Activated CD4-positive, alpha-beta T cell treated with anti-CD3 and anti-CD28 coated beads, Interleukin-2, amount 10 ng/mL, durations not matched to agents 24 days and 14 days (primary cell): ENCODE results near the gene DCBLD2. TPM values are rescaled to one million over a fixed set of nuclear protein-coding genes. Genes with fewer than 3 reads are reported as not detected.
"Not testable (repeated sequence)": the region's sequence is repeated elsewhere in the genome, so short reads cannot be mapped to it uniquely, and the experiment has no call there.

Experiments used
- DNase-seq: peaks from one replicate; pipeline ENCODE4 v3.0.0; 2022
- H3K27ac Mint-ChIP-seq: one replicate; pipeline ENCODE4 v1.8.0; 2022; ENCODE audit warnings: mild to moderate bottlenecking, mixed read lengths
- H3K27me3 Mint-ChIP-seq: one replicate; pipeline ENCODE4 v1.8.0; 2022; ENCODE audit warnings: mixed read lengths
- H3K36me3 Mint-ChIP-seq: one replicate; pipeline ENCODE4 v1.8.0; 2022; ENCODE audit warnings: low read depth, mild to moderate bottlenecking, mixed read lengths
- H3K4me1 Mint-ChIP-seq: one replicate; pipeline ENCODE4 v1.8.0; 2021; ENCODE audit warnings: mixed read lengths
- H3K4me3 Mint-ChIP-seq: one replicate; pipeline ENCODE4 v1.8.0; 2022; ENCODE audit warnings: mild to moderate bottlenecking, moderate library complexity, mixed read lengths
- H3K9me3 Mint-ChIP-seq: one replicate; pipeline ENCODE4 v1.8.0; 2021; ENCODE audit warnings: mixed read lengths
- intact Hi-C: fragments of 100-400 bp; cut with micrococcal nuclease; formaldehyde crosslinking; loops from one replicate; pipeline ENCODE4 v1.15.1; 2023
- total RNA-seq: library from RNA; stranded (reverse); gene quantifications from 2 replicates; pipeline ENCODE4 v1.2.3, GENCODE V29; 2022

Gene DCBLD2
- total RNA-seq, 1 donor from 2014 or later, result 2.7 TPM

DNA sequence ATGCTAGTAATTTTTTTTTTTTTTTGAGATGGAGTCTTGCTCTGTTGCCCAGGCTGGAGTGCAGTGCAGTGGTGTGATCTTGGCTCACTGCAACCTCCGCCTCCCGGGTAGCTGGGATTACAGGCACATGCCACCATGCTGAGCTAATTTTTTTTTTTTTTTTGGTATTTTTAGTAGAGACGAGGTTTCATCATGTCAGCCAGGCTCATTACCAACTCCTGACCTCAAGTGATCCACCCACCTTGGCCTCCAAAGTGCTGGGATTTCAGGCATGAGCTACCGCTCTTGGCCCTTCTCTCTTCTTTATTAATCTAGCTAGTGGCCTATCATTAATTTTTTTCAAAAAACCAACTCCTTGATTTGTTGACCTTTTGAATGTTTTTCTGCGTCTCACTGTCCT is 70.4 kb downstream of the DCBLD2 start:
- intact Hi-C loops, DNase-seq, H3K4me1 Mint-ChIP-seq, H3K27me3 Mint-ChIP-seq, H3K36me3 Mint-ChIP-seq, H3K9me3 Mint-ChIP-seq, H3K4me3 Mint-ChIP-seq, H3K27ac Mint-ChIP-seq: not testable (repeated sequence)

DNA sequence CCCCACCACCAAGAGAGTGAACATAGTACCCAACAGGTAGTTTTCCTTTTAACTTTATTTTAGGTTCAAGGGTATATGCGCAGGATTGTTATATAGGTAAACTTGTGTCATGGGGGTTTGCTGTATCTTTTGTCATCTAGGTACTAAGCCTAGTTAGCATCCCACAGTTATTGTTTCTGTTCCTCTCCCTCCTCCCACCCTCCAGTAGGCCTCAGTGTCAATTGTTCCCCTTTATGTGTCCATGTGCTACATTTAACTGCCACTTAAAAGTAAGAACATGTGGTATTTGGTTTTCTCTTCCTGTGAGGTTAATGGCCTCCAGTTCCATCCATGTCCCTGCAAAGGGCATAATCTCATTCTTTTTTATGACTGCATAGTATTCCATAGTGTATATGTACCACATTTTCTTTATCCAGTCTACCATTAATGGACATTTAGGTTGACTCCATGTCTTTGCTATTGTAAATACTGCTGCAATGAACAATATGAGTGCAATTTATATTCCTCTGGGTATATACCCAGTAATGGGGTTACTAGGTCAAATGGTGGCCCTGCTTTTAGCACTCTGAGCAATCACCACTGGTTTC is 72.2 kb downstream of the DCBLD2 start:
- H3K36me3 Mint-ChIP-seq, result no peaks in the 10 kb centered on the region
- no peak overlapping the region for H3K27ac Mint-ChIP-seq
- intact Hi-C loops, result no loop called here

DNA sequence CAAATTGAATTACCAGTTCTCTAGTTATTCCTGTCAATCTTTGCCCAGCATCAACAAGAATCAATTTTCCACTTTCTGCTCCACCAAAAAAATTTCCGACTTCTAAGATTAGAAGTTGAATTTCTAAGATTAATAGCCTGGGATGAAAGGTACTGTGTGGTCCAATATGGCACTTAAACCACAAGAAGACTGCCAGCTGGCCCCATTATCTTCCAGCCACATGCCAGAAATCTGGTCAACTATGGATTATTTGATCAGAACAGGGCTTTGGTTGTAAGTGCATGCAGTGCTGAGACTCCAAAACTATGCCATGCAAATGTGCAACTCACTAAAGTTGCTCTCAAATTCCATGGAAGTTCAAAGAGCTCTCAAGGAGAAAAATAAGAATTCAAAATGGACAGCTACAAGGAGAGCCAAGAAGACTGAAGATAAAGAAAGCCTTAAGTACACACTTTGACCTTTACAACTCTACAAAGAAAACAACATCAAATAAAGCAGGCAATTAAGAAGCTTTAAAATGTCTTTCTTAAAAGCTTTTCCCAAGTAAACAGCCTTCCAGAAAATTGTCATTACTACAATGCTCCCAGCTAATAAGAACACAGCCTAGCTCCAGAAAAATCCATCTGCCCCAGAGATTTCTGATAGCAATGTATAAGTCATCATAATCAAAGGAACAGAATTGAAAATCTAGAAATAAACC is 74.1 kb downstream of the DCBLD2 start:
- no peak overlapping the region for H3K27ac Mint-ChIP-seq
- intact Hi-C loops, result no loop called here
- no peaks in the 10 kb centered on the region for H3K36me3 Mint-ChIP-seq
- DNase-seq, result no peak
- peaks cover 6% of the 10 kb centered on the region for H3K27me3 Mint-ChIP-seq
- H3K4me3 Mint-ChIP-seq, result no peak overlapping the region
- H3K4me1 Mint-ChIP-seq, result no peaks in the 10 kb centered on the region
- no peaks in the 10 kb centered on the region for H3K9me3 Mint-ChIP-seq

More for the DNA sequence above, 72.2 kb downstream of the DCBLD2 start:
- no peak overlapping the region for H3K4me3 Mint-ChIP-seq
- H3K9me3 Mint-ChIP-seq, result no peaks in the 10 kb centered on the region
- DNase-seq, result no peak
- H3K4me1 Mint-ChIP-seq, result no peaks in the 10 kb centered on the region
- H3K27me3 Mint-ChIP-seq, result peaks cover 6% of the 10 kb centered on the region

DNA sequence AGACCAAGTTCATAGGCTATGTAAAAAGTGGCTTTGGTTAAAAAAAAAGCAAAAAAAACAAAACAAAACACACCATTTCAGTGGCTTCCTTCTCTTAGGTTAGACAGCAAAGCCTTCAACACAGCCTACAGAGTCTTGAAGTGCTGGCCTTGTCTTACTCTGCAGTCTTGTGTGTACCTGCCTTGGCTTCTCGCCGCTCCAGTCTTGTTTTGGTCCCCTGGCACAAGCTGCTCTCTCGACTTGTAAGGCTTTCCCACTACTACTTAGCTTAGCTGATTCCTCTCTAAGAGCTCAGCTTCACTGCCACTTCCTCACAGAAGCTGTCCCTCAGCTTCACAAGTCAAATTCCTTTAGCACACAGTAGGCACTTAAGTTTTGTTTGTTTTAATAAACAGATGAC is 75.4 kb downstream of the DCBLD2 start:
- DNase-seq, result no peak
- peaks cover 6% of the 10 kb centered on the region for H3K27me3 Mint-ChIP-seq
- H3K9me3 Mint-ChIP-seq, result no peaks in the 10 kb centered on the region
- no peaks in the 10 kb centered on the region for H3K36me3 Mint-ChIP-seq
- no peak overlapping the region for H3K27ac Mint-ChIP-seq
- intact Hi-C loops, result no loop called here
- no peaks in the 10 kb centered on the region for H3K4me1 Mint-ChIP-seq
- H3K4me3 Mint-ChIP-seq, result no peak overlapping the region

- Mint-ChIP-seq H3K27ac (no peak overlapping the region), H3K27me3 (peaks cover 6% of the 10 kb centered on the region), H3K9me3 (no peaks in the 10 kb centered on the region), H3K36me3 (no peaks in the 10 kb centered on the region), H3K4me1 (no peaks in the 10 kb centered on the region), H3K4me3 (no peak overlapping the region)
- DNase-seq, result no peak
- intact Hi-C loops, result no loop called here
Measured at GRCh38 chr3:98824256-98824655, 77.2 kb downstream of the DCBLD2 start.

GRCh38 chr3:98823791-98824190 is 77.7 kb downstream of the DCBLD2 start:
- no peak overlapping the region for H3K27ac Mint-ChIP-seq
- no peaks in the 10 kb centered on the region for H3K4me1 Mint-ChIP-seq
- peaks cover 6% of the 10 kb centered on the region for H3K27me3 Mint-ChIP-seq

GRCh38 chr3:98821063-98821462 is 80.4 kb downstream of the DCBLD2 start:
- Mint-ChIP-seq H3K36me3 (no peaks in the 10 kb centered on the region), H3K9me3 (no peaks in the 10 kb centered on the region), H3K27me3 (peaks cover under 1% of the 10 kb centered on the region), H3K4me1 (no peaks in the 10 kb centered on the region), H3K27ac (no peak overlapping the region), H3K4me3 (no peak overlapping the region)
- intact Hi-C loops, result no loop called here
- DNase-seq, result no peak

More at GRCh38 chr3:98823791-98824190, 77.7 kb downstream of the DCBLD2 start:
- intact Hi-C loops, result no loop called here
- DNase-seq, result no peak
- no peaks in the 10 kb centered on the region for H3K36me3 Mint-ChIP-seq
- no peak overlapping the region for H3K4me3 Mint-ChIP-seq
- H3K9me3 Mint-ChIP-seq, result no peaks in the 10 kb centered on the region

DNA sequence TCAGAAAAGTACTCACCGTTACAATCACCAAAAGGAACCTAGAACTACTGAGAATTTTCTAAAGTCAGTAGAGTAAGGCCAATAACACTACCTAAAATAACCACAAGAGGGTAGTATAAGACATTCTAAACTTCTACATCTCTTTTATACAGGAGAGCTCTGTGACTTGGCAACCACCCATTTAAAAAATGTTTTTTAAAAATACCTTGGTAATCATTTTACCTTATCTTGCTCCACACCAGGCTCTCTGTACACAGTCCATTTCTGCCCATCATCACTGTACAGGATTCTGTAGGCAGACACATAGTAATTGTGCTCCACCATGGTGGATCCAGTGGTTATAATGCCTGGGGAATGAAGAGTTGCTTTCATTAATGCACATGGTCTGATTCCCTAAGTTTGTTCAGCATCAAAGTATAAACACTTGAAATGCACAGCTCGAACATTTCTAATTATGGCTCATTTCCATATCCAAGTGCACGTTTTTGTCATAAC is 83.9 kb downstream of the DCBLD2 start:
- Mint-ChIP-seq H3K27me3 (no peaks in the 10 kb centered on the region), H3K36me3 (no peaks in the 10 kb centered on the region), H3K4me1 (no peaks in the 10 kb centered on the region), H3K4me3 (no peak overlapping the region), H3K27ac (no peak overlapping the region), H3K9me3 (no peaks in the 10 kb centered on the region)
- intact Hi-C loops, result loop anchor here (1.0 to 5.0 kb wide), 4 partner anchors 85 to 870 kb away; partner anchors contain the start of gene DCBLD2
- no peak for DNase-seq

GRCh38 chr3:98814817-98815420 is 86.6 kb downstream of the DCBLD2 start:
- intact Hi-C loops, result loop anchor here (5.0 kb wide), 4 partner anchors 83 to 872 kb away; partner anchors contain the start of gene DCBLD2
- H3K36me3 Mint-ChIP-seq, result no peaks in the 10 kb centered on the region
- H3K27me3 Mint-ChIP-seq, result no peaks in the 10 kb centered on the region
- no peaks in the 10 kb centered on the region for H3K4me1 Mint-ChIP-seq
- no peak overlapping the region for H3K27ac Mint-ChIP-seq
- no peaks in the 10 kb centered on the region for H3K9me3 Mint-ChIP-seq
- H3K4me3 Mint-ChIP-seq, result no peak overlapping the region
- DNase-seq, result no peak

DNA sequence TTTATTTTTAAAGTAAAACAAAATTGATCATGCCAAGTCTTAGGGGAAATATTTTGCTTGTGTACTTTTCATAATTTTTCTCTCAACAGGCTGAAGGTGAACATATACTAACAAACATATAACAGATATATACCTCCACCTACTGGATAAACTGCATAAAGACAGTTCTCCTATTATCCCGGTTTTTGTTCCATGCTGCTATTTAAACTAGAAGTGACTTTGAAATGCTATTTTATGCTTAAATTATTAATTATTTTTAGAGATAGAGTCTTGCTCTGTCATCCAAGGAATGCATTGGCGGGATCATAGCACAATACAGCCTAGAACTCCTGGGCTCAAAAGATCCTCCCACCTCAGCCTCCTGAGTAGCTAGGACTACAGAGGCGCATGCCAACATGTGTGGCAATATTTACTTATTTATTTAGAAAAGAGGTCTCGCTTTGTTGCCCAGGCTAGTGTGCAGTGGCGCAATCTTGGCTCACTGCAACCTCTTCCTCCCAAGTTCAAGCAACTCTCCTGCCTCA is 88.6 kb downstream of the DCBLD2 start:
- no peak overlapping the region for H3K27ac Mint-ChIP-seq
- H3K4me1 Mint-ChIP-seq, result peaks cover 2% of the 10 kb centered on the region
- DNase-seq, result no peak
- H3K36me3 Mint-ChIP-seq, result no peaks in the 10 kb centered on the region
- H3K4me3 Mint-ChIP-seq, result no peak overlapping the region
- no peaks in the 10 kb centered on the region for H3K27me3 Mint-ChIP-seq
- H3K9me3 Mint-ChIP-seq, result no peaks in the 10 kb centered on the region
- intact Hi-C loops, result loop anchor here (1.0 to 5.0 kb wide), 3 partner anchors 81 to 774 kb away; no protein-coding TSS in a partner anchor

- Mint-ChIP-seq H3K27ac (no peak overlapping the region), H3K36me3 (no peaks in the 10 kb centered on the region), H3K27me3 (no peaks in the 10 kb centered on the region), H3K9me3 (no peaks in the 10 kb centered on the region), H3K4me3 (no peak overlapping the region), H3K4me1 (peaks cover 4% of the 10 kb centered on the region)
- DNase-seq, result no peak
- intact Hi-C loops, result loop anchor here (5.0 kb wide), 1 partner anchor 79 kb away; no protein-coding TSS in a partner anchor
Measured at GRCh38 chr3:98811048-98811447, 90.4 kb downstream of the DCBLD2 start.

GRCh38 chr3:98809557-98809956 is 91.9 kb downstream of the DCBLD2 start:
- H3K36me3 Mint-ChIP-seq, result no peaks in the 10 kb centered on the region
- intact Hi-C loops, result no loop called here
- H3K9me3 Mint-ChIP-seq, result no peaks in the 10 kb centered on the region
- DNase-seq, result no peak
- H3K27me3 Mint-ChIP-seq, result no peaks in the 10 kb centered on the region
- no peak overlapping the region for H3K4me3 Mint-ChIP-seq
- H3K4me1 Mint-ChIP-seq, result peaks cover 4% of the 10 kb centered on the region
- no peak overlapping the region for H3K27ac Mint-ChIP-seq

- no peak overlapping the region for H3K27ac Mint-ChIP-seq
- DNase-seq, result no peak
- intact Hi-C loops, result no loop called here
- H3K4me1 Mint-ChIP-seq, result peaks cover 4% of the 10 kb centered on the region
- H3K4me3 Mint-ChIP-seq, result no peak overlapping the region
- no peaks in the 10 kb centered on the region for H3K9me3 Mint-ChIP-seq
- no peaks in the 10 kb centered on the region for H3K27me3 Mint-ChIP-seq
- H3K36me3 Mint-ChIP-seq, result no peaks in the 10 kb centered on the region
Measured at GRCh38 chr3:98808071-98808470, 93.4 kb downstream of the DCBLD2 start.

DNA sequence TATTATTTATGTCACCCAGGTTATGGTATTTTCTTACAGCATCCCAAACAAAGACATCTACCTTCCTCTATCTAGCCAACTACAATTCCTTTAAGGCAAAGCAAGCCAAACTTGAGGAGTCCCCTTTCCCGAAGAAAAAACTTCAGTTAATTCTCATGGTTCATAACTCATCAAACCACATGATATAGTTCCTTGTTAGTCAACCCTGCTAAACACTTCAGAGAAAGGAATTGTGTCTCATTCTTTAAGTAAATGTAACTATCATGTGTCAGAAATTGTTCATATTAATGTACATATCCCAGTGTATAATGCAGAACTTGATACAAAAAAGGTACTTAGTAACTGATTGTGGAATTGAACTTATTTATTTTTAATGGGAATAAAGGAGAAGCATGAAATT is 93.9 kb downstream of the DCBLD2 start:
- H3K4me1 Mint-ChIP-seq, result peaks cover 4% of the 10 kb centered on the region
- no peak overlapping the region for H3K4me3 Mint-ChIP-seq
- H3K27ac Mint-ChIP-seq, result no peak overlapping the region
- intact Hi-C loops, result no loop called here
- no peaks in the 10 kb centered on the region for H3K27me3 Mint-ChIP-seq
- DNase-seq, result no peak
- no peaks in the 10 kb centered on the region for H3K36me3 Mint-ChIP-seq
- no peaks in the 10 kb centered on the region for H3K9me3 Mint-ChIP-seq
